Transverse colon (tissue), 4 donors: ENCODE measurements around the gene MGA. TPM values are rescaled to one million over a fixed set of nuclear protein-coding genes. Genes with fewer than 3 reads are reported as not detected.

Source experiments
- DNase-seq: peaks from one replicate; pipeline ENCODE4 v3.0.0-alpha.2; 2019
- H3K27ac ChIP-seq, 4 donors: fragments of 200-600 bp; sonication (generic); 2 replicates each; pipeline ENCODE4 v1.5.1; 2016 to 2018; ENCODE audit warnings: inconsistent platforms in 4 of 4
- H3K27me3 ChIP-seq: fragments of 200-600 bp; sonication (generic); 2 replicates; pipeline ENCODE4 v1.5.1; 2017; ENCODE audit warnings: inconsistent platforms
- H3K36me3 ChIP-seq, 4 donors: fragments of 200-600 bp; sonication (generic); 2 replicates each; pipeline ENCODE4 v1.5.1; 2017 to 2019; ENCODE audit warnings: inconsistent platforms in 4 of 4
- H3K4me1 ChIP-seq, 4 donors: fragments of 200-600 bp; sonication (generic); 2 replicates each; pipeline ENCODE4 v1.5.1; 2017 to 2020; ENCODE audit warnings: inconsistent platforms in 4 of 4
- H3K4me3 ChIP-seq, 4 donors: fragments of 200-600 bp; sonication (generic); 1 replicate in 1 of 4; 2 replicates in 3 of 4; pipeline versions ENCODE4 v1.5.1 to v1.6.1; 2017 to 2019; ENCODE audit warnings: inconsistent platforms in 4 of 4
- H3K9me3 ChIP-seq, 2 donors: fragments of 200-600 bp; sonication (generic); 2 replicates each; pipeline ENCODE4 v1.5.1; 2017 to 2019; ENCODE audit warnings: inconsistent platforms in 2 of 2
- CTCF ChIP-seq, 5 experiments: fragments of 200-600 bp in 3 of 5; fragments of 450-650 bp in 2 of 5; sonication (generic) in 3 of 5; IDR thresholded peaks; 1 replicate in 2 of 5; 2 replicates in 3 of 5; pipeline ENCODE4 v1.5.1; 2016 to 2017; ENCODE audit warnings: antibody characterized with exemption in 5 of 5, inconsistent platforms in 3 of 5, mild to moderate bottlenecking in 2 of 5, moderate library complexity in 1 of 5
- EP300 ChIP-seq: sonication (generic); formaldehyde crosslinking; IDR thresholded peaks from one replicate; pipeline ENCODE4 v1.6.1; 2017; ENCODE audit warnings: antibody characterized with exemption, low read depth
- POLR2A ChIP-seq: fragments of 450-650 bp; IDR thresholded peaks from one replicate; pipeline ENCODE4 v1.6.1; 2016; ENCODE audit warnings: antibody characterized with exemption, mild to moderate bottlenecking, moderate library complexity
- POLR2AphosphoS5 ChIP-seq, 3 donors: sonication (generic); formaldehyde crosslinking; IDR thresholded peaks; one replicate each; pipeline ENCODE4 v1.6.1; 2016; ENCODE audit warnings: antibody characterized with exemption in 3 of 3
- WGBS, 2 donors: methylation state at CpG; one replicate each; pipeline ENCODE4 v1.1.5; 2018; ENCODE audit warnings: low coverage in 1 of 2; 5-methylcytosine and 5-hydroxymethylcytosine counted together
- in situ Hi-C, 4 donors: fragments of 200-750 bp; cut with MboI; loops; one replicate each; pipeline versions ENCODE4 v1.15.0 to v1.15.1; 2017; ENCODE audit warnings: low sequenced_read_pairs in 3 of 4, low pct_ligation_motif_present in 1 of 4, low pct_unique_long_range_greater_than_20kb in 1 of 4
- intact Hi-C: fragments of 100-400 bp; cut with DNase I; formaldehyde crosslinking; loops from one replicate; pipeline ENCODE4 v1.15.1; 2023; ENCODE audit warnings: low total_unique reads
- total RNA-seq, 4 donors: library from RNA; depleted of rRNA; stranded (reverse); fragments of >200 nt; gene quantifications; one replicate each; pipeline ENCODE4 v1.1.0, GENCODE V29; 2016

The MGA gene
- total RNA-seq, 4 donors from 2014 or later: 12.3 to 33.2 (median 27.6) TPM

DNA sequence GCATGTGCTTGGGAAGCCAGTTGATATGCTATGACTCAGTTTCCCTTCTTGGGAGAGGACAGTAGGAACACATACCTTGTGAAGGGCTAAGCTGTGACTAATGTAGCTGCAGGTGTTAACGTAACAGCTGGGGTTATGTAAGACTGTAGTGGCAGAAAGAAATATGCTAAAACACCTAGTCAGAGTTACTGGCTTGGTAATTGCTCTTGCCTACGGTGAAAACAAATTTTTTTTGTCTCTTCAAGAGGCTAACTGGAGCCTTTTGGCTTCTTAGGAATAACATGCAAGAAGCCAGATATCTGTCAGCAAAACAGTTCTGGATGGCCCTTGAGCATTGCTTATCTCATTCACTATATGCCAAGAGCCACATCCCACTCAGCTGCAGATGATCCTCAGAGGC lies 115.4 kb downstream of the MGA start:
- Histone ChIP-seq H3K4me3 (peak overlapping the region in 2 of 4 donors; percentile 55 to 92), H3K9me3 (no peaks in the 10 kb centered on the region), H3K36me3 (no peaks in the 10 kb centered on the region), H3K27ac (peak overlapping the region in 2 of 4 donors; percentile 91 to 93), H3K27me3 (no peaks in the 10 kb centered on the region), H3K4me1 (peaks cover 21 to 50% (median 32%) of the 10 kb centered on the region in 4 donors)
- no peak for DNase-seq
- in situ Hi-C loops (no loop called here), intact Hi-C loops (no loop called here)
- TF ChIP-seq EP300 (no peak), POLR2A (no peak)
- 47 to 85% methylated on average over 2 of the region's 2 CpGs for WGBS, 2 donors

DNA sequence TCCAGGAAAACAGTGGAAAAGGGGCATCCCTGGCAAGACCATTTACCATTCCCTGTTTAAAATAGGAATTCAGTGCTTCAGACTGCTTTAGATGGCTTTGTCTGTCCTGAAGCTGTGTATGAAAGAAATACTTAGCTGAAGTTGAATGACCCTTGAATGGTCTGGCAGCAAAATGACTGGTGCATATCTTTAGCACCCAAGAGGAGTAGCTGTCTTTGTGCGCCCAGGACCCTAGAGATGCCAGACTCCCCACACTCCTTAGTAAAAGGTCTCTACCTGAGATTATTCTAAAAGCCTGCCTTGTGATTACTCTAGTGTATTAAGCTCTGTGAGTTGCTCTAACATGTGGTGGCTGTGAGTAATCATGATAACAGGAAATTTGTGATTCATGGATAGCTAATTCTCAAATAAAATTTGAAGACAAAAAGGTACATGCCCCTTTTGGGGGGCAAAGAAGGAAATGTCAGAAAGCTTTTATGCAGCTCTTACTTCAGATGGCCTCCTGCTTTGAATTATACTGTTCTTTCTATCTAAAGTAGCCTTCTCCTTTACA lies 117.3 kb downstream of the MGA start:
- H3K27ac ChIP-seq: no peak overlapping the region
- peaks cover 21 to 55% (median 33%) of the 10 kb centered on the region in 4 donors for H3K4me1 ChIP-seq
- intact Hi-C loops (no loop called here), in situ Hi-C loops (no loop called here)
- no peak for TF ChIP-seq EP300
- TF ChIP-seq POLR2AphosphoS5 (IDR thresholded peaks at IDR 0.05): no peak
- TF ChIP-seq CTCF (IDR thresholded peaks at IDR 0.05): no peak
- TF ChIP-seq POLR2A: no peak
- H3K4me3 ChIP-seq: no peak overlapping the region
- no peaks in the 10 kb centered on the region for H3K27me3 ChIP-seq
- no peaks in the 10 kb centered on the region for H3K9me3 ChIP-seq
- WGBS, 2 donors: 88% methylated on average over 1 of the region's 1 CpG; no CpG with 5 or more reads in 1 of the 2 donors
- H3K36me3 ChIP-seq: no peaks in the 10 kb centered on the region
- no peak for DNase-seq

DNA sequence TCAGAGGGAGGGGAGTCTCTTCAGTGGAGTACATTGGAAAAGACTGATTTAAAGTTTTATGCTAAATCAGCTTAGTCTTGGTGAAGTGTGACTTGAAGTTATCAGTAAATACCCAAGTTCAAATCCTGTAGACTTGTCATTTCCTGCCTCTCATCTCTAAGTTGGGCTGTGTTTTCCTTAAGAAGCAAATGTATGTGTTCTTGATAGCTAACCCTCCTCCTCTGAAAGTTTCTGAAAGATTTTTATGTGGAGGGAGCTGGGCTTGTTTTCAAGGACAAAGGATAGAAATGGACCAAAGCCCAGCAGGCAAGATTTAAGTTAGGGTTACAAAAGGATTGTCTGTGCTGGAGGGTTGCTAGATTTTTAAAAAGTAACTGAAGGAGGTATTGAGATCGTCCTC lies 118.3 kb downstream of the MGA start:
- no peak overlapping the region for H3K27ac ChIP-seq
- TF ChIP-seq POLR2AphosphoS5 (IDR thresholded peaks at IDR 0.05) (no peak), POLR2A (no peak), CTCF (IDR thresholded peaks at IDR 0.05) (no peak), EP300 (no peak)
- no peak for DNase-seq
- no peaks in the 10 kb centered on the region for H3K36me3 ChIP-seq
- no peaks in the 10 kb centered on the region for H3K9me3 ChIP-seq
- intact Hi-C loops: no loop called here
- no peak overlapping the region for H3K4me3 ChIP-seq
- WGBS, 2 donors: 67 to 71% methylated on average over 1 of the region's 1 CpG
- no peaks in the 10 kb centered on the region for H3K27me3 ChIP-seq
- in situ Hi-C loops: no loop called here
- peaks cover 16 to 48% (median 26%) of the 10 kb centered on the region in 4 donors for H3K4me1 ChIP-seq

DNA sequence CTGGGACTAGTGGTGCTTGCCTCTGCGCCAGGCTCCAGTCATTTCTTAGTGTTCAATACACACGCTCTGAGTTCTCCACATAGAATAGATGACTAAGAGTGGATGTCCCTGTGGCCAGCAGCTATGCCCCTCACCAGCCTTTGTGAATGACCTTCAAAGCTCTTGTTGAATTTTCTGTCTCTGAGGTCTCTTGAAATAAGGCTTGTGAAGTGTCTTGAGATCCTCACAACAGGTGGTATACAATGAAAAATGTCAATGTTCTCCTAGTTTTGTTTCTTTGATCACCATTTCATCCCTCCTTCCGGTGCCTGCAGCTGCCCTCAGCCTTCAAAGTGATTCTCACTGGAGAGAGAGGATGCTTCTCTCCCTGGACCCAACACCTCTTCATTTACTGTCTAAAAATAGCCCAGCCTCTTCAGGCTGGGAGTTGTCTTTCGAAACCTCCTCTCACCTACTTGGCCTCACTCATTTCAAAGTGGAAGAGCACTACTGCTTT lies 119.5 kb downstream of the MGA start:
- Histone ChIP-seq H3K9me3 (no peaks in the 10 kb centered on the region), H3K27ac (peak overlapping the region; percentile 6 to 63 (median 22)), H3K27me3 (no peaks in the 10 kb centered on the region), H3K36me3 (no peaks in the 10 kb centered on the region), H3K4me3 (no peak overlapping the region), H3K4me1 (peaks cover 13 to 45% (median 23%) of the 10 kb centered on the region in 4 donors)
- DNase-seq: no peak
- 72 to 81% methylated on average over 4 of the region's 4 CpGs for WGBS, 2 donors
- in situ Hi-C loops (no loop called here), intact Hi-C loops (no loop called here)
- TF ChIP-seq EP300 (no peak), CTCF (IDR thresholded peaks at IDR 0.05) (no peak), POLR2A (no peak), POLR2AphosphoS5 (IDR thresholded peaks at IDR 0.05) (no peak)
